CD8-positive, alpha-beta memory T cell (primary cell): Measurements from ENCODE around the gene FGR. TPM values are rescaled to one million over a fixed set of nuclear protein-coding genes. Genes with fewer than 3 reads are reported as not detected.

Experiments
- CTCF ChIA-PET: fragments of 350-600 bp; sonication (Branson Sonifier 250); formaldehyde crosslinking; loops from one replicate; lab custom pipeline; 2021; ENCODE audit warnings: antibody characterized with exemption; lab: Charles Lee
- POLR2A ChIA-PET: fragments of 350-600 bp; sonication (Branson Sonifier 250); formaldehyde crosslinking; loops from one replicate; lab custom pipeline; 2021; ENCODE audit warnings: antibody characterized with exemption; lab: Charles Lee
- DNase-seq, 5 donors: peaks; one replicate each; pipeline versions ENCODE4 v3.0.0 to v3.0.0-alpha.2; 2020 to 2022; ENCODE audit warnings: mixed read lengths in 1 of 5
- H3K27ac ChIP-seq: one replicate; pipeline ENCODE4 v1.7.0; 2013; ENCODE audit warnings: low read depth, mild to moderate bottlenecking, low read length, moderate library complexity
- H3K27me3 ChIP-seq: 2 replicates; pipeline ENCODE4 v1.7.0; 2013; ENCODE audit warnings: low read length, mild to moderate bottlenecking; ENCODE audit not compliant: insufficient read depth, poor library complexity, severe bottlenecking
- H3K36me3 ChIP-seq: 2 replicates; pipeline ENCODE4 v1.7.0; 2013; ENCODE audit warnings: mild to moderate bottlenecking, low read length, moderate library complexity; ENCODE audit not compliant: insufficient read depth
- H3K4me1 ChIP-seq: 2 replicates; pipeline ENCODE4 v1.7.0; 2013; ENCODE audit warnings: mild to moderate bottlenecking, low read length, moderate library complexity; ENCODE audit not compliant: insufficient read depth
- H3K4me3 ChIP-seq: 2 replicates; pipeline ENCODE4 v1.7.0; 2013; ENCODE audit warnings: mild to moderate bottlenecking, low read length
- H3K9me3 ChIP-seq: 2 replicates; pipeline ENCODE4 v1.7.0; 2013; ENCODE audit warnings: mild to moderate bottlenecking, low read length
- H3K27ac Mint-ChIP-seq, 8 donors: one replicate each; pipeline ENCODE4 v1.8.0; 2020 to 2021; ENCODE audit warnings: mixed read lengths in 8 of 8, mild to moderate bottlenecking in 6 of 8, inconsistent platforms in 3 of 8, moderate library complexity in 3 of 8
- H3K27me3 Mint-ChIP-seq, 2 donors: one replicate each; pipeline ENCODE4 v1.8.0; 2020 to 2021; ENCODE audit warnings: mixed read lengths in 2 of 2, mild to moderate bottlenecking in 1 of 2, moderate library complexity in 1 of 2
- H3K36me3 Mint-ChIP-seq, 3 donors: one replicate each; pipeline ENCODE4 v1.8.0; 2020 to 2021; ENCODE audit warnings: mixed read lengths in 3 of 3, inconsistent platforms in 1 of 3, mild to moderate bottlenecking in 1 of 3
- H3K4me1 Mint-ChIP-seq, 3 donors: one replicate each; pipeline ENCODE4 v1.8.0; 2020 to 2021; ENCODE audit warnings: mixed read lengths in 3 of 3, inconsistent platforms in 1 of 3, mild to moderate bottlenecking in 1 of 3
- H3K4me3 Mint-ChIP-seq, 7 donors: one replicate each; pipeline ENCODE4 v1.8.0; 2020 to 2021; ENCODE audit warnings: mixed read lengths in 7 of 7, mild to moderate bottlenecking in 6 of 7, moderate library complexity in 4 of 7, inconsistent platforms in 2 of 7
- H3K9me3 Mint-ChIP-seq, 5 donors: one replicate each; pipeline ENCODE4 v1.8.0; 2020 to 2022; ENCODE audit warnings: mixed read lengths in 5 of 5, mild to moderate bottlenecking in 3 of 5, moderate library complexity in 2 of 5, inconsistent platforms in 1 of 5
- polyA plus RNA-seq: library from polyadenylated mRNA; unstranded; fragments of 300-500 nt; fragmentation: Illumina TruSeq; gene quantifications from one replicate; pipeline ENCODE4 v1.2.3, GENCODE V29; 2021
- total RNA-seq, 2 experiments: library from RNA; stranded (reverse); gene quantifications; one replicate each; pipeline ENCODE4 v1.2.3, GENCODE V29; 2021

FGR gene
- total and polyA plus RNA-seq, 3 experiments from 2014 or later = 1.6 to 49.6 (median 1.8) TPM

DNA sequence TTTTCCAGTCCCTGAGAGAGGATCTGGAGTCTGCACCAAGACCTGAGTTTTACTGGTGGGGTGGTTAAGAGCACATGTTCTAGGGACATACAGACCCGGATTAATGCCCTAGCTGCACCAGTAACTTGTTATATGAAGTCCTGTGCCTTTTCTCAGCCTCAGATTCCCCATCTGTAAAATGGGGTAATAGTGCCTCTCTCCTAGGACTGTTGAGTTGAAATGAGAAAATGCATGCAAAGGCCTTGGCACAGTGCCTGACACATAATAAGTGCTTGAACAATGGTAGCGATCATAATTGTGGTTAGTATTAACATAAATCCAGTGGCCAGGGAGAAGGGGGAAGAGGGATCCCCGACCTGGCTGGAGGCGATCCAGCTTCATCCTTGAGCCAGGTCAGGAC is 43.4 kb downstream of the FGR start:
- no peak overlapping the region for H3K4me3 ChIP-seq
- Mint-ChIP-seq H3K27ac (peak overlapping the region in 1 of 8 donors; percentile 52), H3K4me1 (no peaks in the 10 kb centered on the region), H3K36me3 (peaks cover 0 to 1% (median 0%) of the 10 kb centered on the region in 3 donors), H3K27me3 (no peaks in the 10 kb centered on the region), H3K4me3 (no peak overlapping the region), H3K9me3 (no peaks in the 10 kb centered on the region)
- no peaks in the 10 kb centered on the region for H3K36me3 ChIP-seq
- ChIA-PET CTCF (interaction anchor here (1.2 to 2.6 kb wide), 2 partner anchors 10 to 23 kb away, joined by 3 to 8 read pairs; no protein-coding TSS in a partner anchor), POLR2A (no interaction called here)
- H3K27ac ChIP-seq = no peak overlapping the region
- peaks cover 21% of the 10 kb centered on the region for H3K4me1 ChIP-seq
- DNase-seq = no peak
- H3K27me3 ChIP-seq = no peaks in the 10 kb centered on the region
- no peaks in the 10 kb centered on the region for H3K9me3 ChIP-seq

- Mint-ChIP-seq H3K4me1 (no peaks in the 10 kb centered on the region), H3K27me3 (no peaks in the 10 kb centered on the region), H3K4me3 (no peak overlapping the region), H3K9me3 (no peaks in the 10 kb centered on the region), H3K27ac (no peak overlapping the region), H3K36me3 (peaks cover 0 to 1% (median 0%) of the 10 kb centered on the region in 3 donors)
- H3K4me3 ChIP-seq = no peak overlapping the region
- CTCF ChIA-PET = interaction anchor here (2.6 kb wide), 1 partner anchor 23 kb away, joined by 8 read pairs; no protein-coding TSS in a partner anchor
- DNase-seq = no peak
- H3K27ac ChIP-seq = no peak overlapping the region
- H3K9me3 ChIP-seq = no peaks in the 10 kb centered on the region
- H3K4me1 ChIP-seq = peaks cover 15% of the 10 kb centered on the region
- POLR2A ChIA-PET = no interaction called here
- H3K36me3 ChIP-seq = no peaks in the 10 kb centered on the region
- H3K27me3 ChIP-seq = no peaks in the 10 kb centered on the region
Measured at GRCh38 chr1:27590917-27591508, 44.0 kb downstream of the FGR start.

DNA sequence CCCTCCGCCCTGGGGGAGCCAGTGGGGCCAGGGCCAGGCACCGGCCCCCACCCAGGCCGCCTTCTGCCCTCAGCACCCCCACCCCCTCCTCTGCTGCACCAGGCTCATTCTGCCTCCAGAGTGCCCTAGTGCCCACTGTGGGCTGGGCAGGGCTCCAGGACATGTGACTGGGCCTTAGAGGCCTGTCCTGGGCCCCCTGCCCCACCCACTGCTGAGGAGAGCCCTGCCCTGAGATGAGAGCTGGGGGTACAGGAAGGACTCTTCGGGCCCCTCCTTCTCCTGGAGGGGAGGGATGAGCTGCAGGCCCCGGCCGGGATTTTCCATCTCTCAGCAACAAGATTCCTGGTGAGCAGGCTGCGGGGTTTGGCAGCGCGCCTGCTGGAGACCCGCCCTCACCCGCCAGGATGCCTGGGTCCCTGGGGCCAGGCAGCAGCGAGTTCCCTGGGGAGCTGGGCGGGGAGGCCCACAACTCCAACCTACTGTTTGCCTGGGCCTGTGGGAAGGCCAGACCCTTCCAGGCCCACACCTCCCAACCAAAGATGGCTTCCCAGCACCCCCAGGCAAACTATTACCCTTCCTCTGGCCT is 45.1 kb downstream of the FGR start:
- Histone ChIP-seq H3K4me1 (peaks cover 4% of the 10 kb centered on the region), H3K4me3 (no peak overlapping the region), H3K27me3 (no peaks in the 10 kb centered on the region), H3K9me3 (no peaks in the 10 kb centered on the region), H3K36me3 (no peaks in the 10 kb centered on the region), H3K27ac (no peak overlapping the region)
- DNase-seq = no peak
- Mint-ChIP-seq H3K4me1 (no peaks in the 10 kb centered on the region), H3K27me3 (no peaks in the 10 kb centered on the region), H3K27ac (no peak overlapping the region), H3K9me3 (no peaks in the 10 kb centered on the region), H3K36me3 (peaks cover 0 to 1% (median 0%) of the 10 kb centered on the region in 3 donors), H3K4me3 (no peak overlapping the region)
- POLR2A ChIA-PET = no interaction called here
- CTCF ChIA-PET = interaction anchor here (0.6 kb wide), 1 partner anchor 193 kb away, joined by 3 read pairs; no protein-coding TSS in a partner anchor

DNA sequence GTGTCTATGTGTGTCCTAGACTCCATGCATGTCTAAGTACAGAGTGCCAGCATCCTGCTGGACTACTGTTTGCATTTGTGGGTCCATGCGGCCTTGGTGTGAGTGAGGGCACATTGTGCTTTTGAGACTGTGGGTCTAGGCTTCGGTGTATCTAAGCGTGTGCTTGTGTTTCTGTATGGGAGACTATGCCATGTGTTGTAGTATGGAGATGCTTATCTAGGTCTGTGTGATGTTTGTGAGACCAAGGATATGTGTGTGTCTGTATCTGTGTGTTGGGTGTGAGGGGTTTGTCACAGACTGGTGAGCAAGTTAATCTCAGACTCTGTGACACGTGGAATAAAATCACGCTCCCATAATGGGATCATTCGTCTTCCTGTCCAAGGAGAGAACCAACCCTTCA is 45.5 kb downstream of the FGR start:
- ChIA-PET CTCF (no interaction called here), POLR2A (no interaction called here)
- H3K4me1 ChIP-seq = no peaks in the 10 kb centered on the region
- no peaks in the 10 kb centered on the region for H3K9me3 ChIP-seq
- Mint-ChIP-seq H3K27ac (no peak overlapping the region), H3K4me3 (no peak overlapping the region), H3K4me1 (no peaks in the 10 kb centered on the region), H3K36me3 (peaks cover 0 to 1% (median 0%) of the 10 kb centered on the region in 3 donors), H3K27me3 (no peaks in the 10 kb centered on the region), H3K9me3 (no peaks in the 10 kb centered on the region)
- DNase-seq = no peak
- no peak overlapping the region for H3K27ac ChIP-seq
- H3K27me3 ChIP-seq = no peaks in the 10 kb centered on the region
- H3K36me3 ChIP-seq = no peaks in the 10 kb centered on the region
- H3K4me3 ChIP-seq = no peak overlapping the region

DNA sequence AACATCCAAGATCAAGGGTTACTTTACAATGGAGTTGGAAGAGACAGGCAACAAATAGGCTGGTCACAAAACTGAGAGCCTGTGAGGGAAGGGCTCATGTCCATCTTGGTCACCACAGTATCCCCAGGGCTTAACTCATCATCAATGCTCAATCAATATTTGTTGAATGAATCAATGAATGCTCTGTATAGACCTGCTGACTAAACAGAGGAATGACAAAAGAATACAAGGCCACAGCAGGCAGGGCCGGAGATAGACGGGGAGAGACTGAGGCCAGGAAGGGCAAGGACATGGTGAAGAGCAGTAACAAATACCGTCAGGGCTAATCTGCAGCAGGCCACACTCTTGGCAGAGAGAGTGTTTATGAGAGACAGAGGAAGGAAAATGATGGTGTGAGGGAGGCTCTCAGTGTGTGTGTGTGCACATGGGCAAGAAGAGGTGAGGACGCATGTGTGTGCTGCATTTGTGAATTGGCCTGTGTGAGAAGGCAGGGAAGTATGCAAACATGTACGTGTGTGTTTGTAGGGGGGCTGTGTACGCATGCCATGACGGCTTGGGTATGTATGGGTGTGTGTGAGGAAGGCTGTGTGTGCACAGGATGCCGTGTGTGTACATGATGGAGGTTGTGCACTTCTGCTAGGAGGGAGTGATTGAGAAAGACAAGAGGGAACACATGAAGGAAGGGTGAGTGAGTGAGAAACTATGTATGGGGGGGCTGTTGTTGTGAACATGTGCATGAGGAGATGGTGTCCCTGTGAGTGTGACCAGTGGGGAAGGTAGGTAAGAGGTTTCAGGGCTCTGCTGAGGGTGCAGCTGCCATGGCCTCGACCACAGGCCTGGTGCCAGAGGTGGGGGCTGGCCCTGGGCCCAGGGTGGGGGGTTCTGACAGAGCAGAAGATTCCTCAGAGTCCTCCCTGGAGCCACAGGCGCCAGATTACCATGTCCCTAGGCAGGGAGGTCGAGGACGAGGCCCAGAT is 46.4 kb downstream of the FGR start:
- POLR2A ChIA-PET = no interaction called here
- Mint-ChIP-seq H3K9me3 (no peaks in the 10 kb centered on the region), H3K27ac (no peak overlapping the region), H3K27me3 (no peaks in the 10 kb centered on the region), H3K36me3 (peaks cover 0 to 1% (median 0%) of the 10 kb centered on the region in 3 donors), H3K4me1 (no peaks in the 10 kb centered on the region), H3K4me3 (no peak overlapping the region)
- H3K36me3 ChIP-seq = no peaks in the 10 kb centered on the region
- no peaks in the 10 kb centered on the region for H3K4me1 ChIP-seq
- H3K9me3 ChIP-seq = no peaks in the 10 kb centered on the region
- H3K27me3 ChIP-seq = no peaks in the 10 kb centered on the region
- no peak overlapping the region for H3K27ac ChIP-seq
- CTCF ChIA-PET = no interaction called here
- H3K4me3 ChIP-seq = no peak overlapping the region
- DNase-seq = no peak

GRCh38 chr1:27585684-27586083 is 49.3 kb downstream of the FGR start:
- CTCF ChIA-PET = interaction anchor here (1.6 kb wide), 1 partner anchor 18 kb away, joined by 5 read pairs; no protein-coding TSS in a partner anchor
- DNase-seq = no peak
- peaks cover 0 to 7% (median 2%) of the 10 kb centered on the region in 3 donors for H3K4me1 Mint-ChIP-seq
- H3K36me3 Mint-ChIP-seq = peaks cover 0 to 4% (median 3%) of the 10 kb centered on the region in 3 donors
- Histone ChIP-seq H3K4me1 (no peaks in the 10 kb centered on the region), H3K4me3 (no peak overlapping the region), H3K36me3 (no peaks in the 10 kb centered on the region), H3K27ac (no peak overlapping the region), H3K9me3 (no peaks in the 10 kb centered on the region), H3K27me3 (no peaks in the 10 kb centered on the region)
- no peaks in the 10 kb centered on the region for H3K9me3 Mint-ChIP-seq
- no peaks in the 10 kb centered on the region for H3K27me3 Mint-ChIP-seq
- peak overlapping the region in 1 of 7 donors; percentile 67 for H3K4me3 Mint-ChIP-seq
- no peak overlapping the region for H3K27ac Mint-ChIP-seq
- POLR2A ChIA-PET = no interaction called here

DNA sequence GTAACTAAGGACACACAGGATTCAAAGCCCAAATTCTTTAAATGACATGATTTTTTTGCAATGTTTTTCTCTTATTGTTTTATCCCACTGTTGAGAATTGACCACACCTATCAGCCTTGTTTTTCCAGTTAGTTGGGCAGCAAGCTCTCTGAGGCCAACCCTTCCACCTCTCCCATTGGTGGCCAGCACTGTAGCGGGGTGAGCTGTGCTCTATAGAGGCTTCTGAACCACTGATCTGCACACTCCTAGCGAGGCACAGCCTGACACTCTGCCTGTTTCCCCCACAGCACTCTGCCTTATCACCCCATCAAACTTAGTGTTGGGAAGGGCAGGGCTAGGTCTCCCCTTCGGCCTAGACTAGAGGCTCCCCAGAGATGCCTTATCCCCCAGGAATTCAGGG is 50.5 kb downstream of the FGR start:
- CTCF ChIA-PET = interaction anchor here (0.7 to 1.6 kb wide), 2 partner anchors 17 to 527 kb away, joined by 4 to 5 read pairs; no protein-coding TSS in a partner anchor
- Mint-ChIP-seq H3K27ac (peak overlapping the region in 1 of 8 donors; percentile 9), H3K4me1 (peaks cover 0 to 7% (median 3%) of the 10 kb centered on the region in 3 donors)

More for the DNA sequence above, 50.5 kb downstream of the FGR start:
- POLR2A ChIA-PET = no interaction called here
- Histone ChIP-seq H3K27ac (no peak overlapping the region), H3K27me3 (no peaks in the 10 kb centered on the region), H3K36me3 (no peaks in the 10 kb centered on the region), H3K4me1 (no peaks in the 10 kb centered on the region), H3K4me3 (no peak overlapping the region), H3K9me3 (no peaks in the 10 kb centered on the region)
- Mint-ChIP-seq H3K27me3 (no peaks in the 10 kb centered on the region), H3K9me3 (no peaks in the 10 kb centered on the region), H3K4me3 (peak overlapping the region in 1 of 7 donors; percentile 69), H3K36me3 (peaks cover 0 to 3% (median 3%) of the 10 kb centered on the region in 3 donors)
- DNase-seq = no peak
